SU-DHL-6 (cell line): Measurements from ENCODE around the gene SUMF1.

Experiments used
- H2AFZ ChIP-seq: fragments of 200-600 bp; sonication (generic); 2 replicates; pipeline ENCODE4 v1.6.1; 2014; ENCODE audit warnings: low read depth, mild to moderate bottlenecking, moderate library complexity, mixed read lengths, antibody characterized with exemption, low read length; ENCODE audit not compliant: severe bottlenecking
- H3F3A ChIP-seq: fragments of 200-600 bp; shearing (Covaris generic); 2 replicates; pipeline ENCODE4 v1.6.0; 2016; ENCODE audit warnings: antibody characterized with exemption, mild to moderate bottlenecking; ENCODE audit not compliant: insufficient read depth
- H3K27ac ChIP-seq: fragments of 200-600 bp; sonication (generic); 2 replicates; pipeline ENCODE4 v1.5.1; 2016; ENCODE audit warnings: low read depth, mild to moderate bottlenecking, low read length, moderate library complexity, mixed read lengths
- H3K27me3 ChIP-seq: fragments of 200-600 bp; sonication (generic), shearing (Covaris generic); 2 replicates; pipeline ENCODE4 v1.6.0; 2014; ENCODE audit warnings: mild to moderate bottlenecking, low read length
- H3K36me3 ChIP-seq: fragments of 200-600 bp; sonication (generic); 2 replicates; pipeline ENCODE4 v1.6.1; 2014; ENCODE audit warnings: mild to moderate bottlenecking, low read length, mixed read lengths
- H3K4me2 ChIP-seq: fragments of 300-600, 200-600 bp; shearing (Covaris generic), sonication (generic); 2 replicates; pipeline ENCODE4 v1.6.0; 2014; ENCODE audit warnings: low read length, low read depth, mild to moderate bottlenecking; ENCODE audit not compliant: poor library complexity, severe bottlenecking
- H3K4me3 ChIP-seq: fragments of 200-600 bp; sonication (generic); 2 replicates; pipeline ENCODE4 v1.5.1; 2014; ENCODE audit warnings: antibody characterized with exemption, low read length, mild to moderate bottlenecking, mixed read lengths; ENCODE audit not compliant: insufficient read depth, poor library complexity, severe bottlenecking
- H3K79me2 ChIP-seq: fragments of 200-600 bp; sonication (generic); 2 replicates; pipeline ENCODE4 v1.6.1; 2014; ENCODE audit warnings: mild to moderate bottlenecking, low read length, moderate library complexity; ENCODE audit not compliant: insufficient read depth
- H3K9ac ChIP-seq: fragments of 200-600 bp; sonication (generic); 2 replicates; pipeline ENCODE4 v1.7.0; 2014; ENCODE audit warnings: mild to moderate bottlenecking, low read length
- H3K9me2 ChIP-seq: fragments of 200-600 bp; sonication (generic); replicated peaks from 2 replicates; pipeline ENCODE4 v1.6.1; 2014; ENCODE audit warnings: low read length; ENCODE audit not compliant: insufficient read depth
- H3K9me3 ChIP-seq: fragments of 200-600 bp; sonication (generic); 2 replicates; pipeline ENCODE4 v1.6.1; 2014; ENCODE audit warnings: low read length, mixed read lengths; ENCODE audit not compliant: insufficient read depth
- H4K20me1 ChIP-seq: fragments of 200-600 bp; sonication (generic); 2 replicates; pipeline ENCODE4 v1.6.1; 2014; ENCODE audit warnings: low read depth, mild to moderate bottlenecking, antibody characterized with exemption, low read length, moderate library complexity, mixed read lengths
- EZH2phosphoT487 ChIP-seq: fragments of 200-600 bp; sonication (generic), shearing (Covaris generic); conservative IDR thresholded peaks from 2 replicates; pipeline ENCODE4 v1.6.1; 2018; ENCODE audit warnings: mild to moderate bottlenecking, antibody characterized with exemption, low read length, moderate library complexity, mixed read lengths
- TF ChIP-seq, protein P1 (sequence below): fragments of 200-600 bp; sonication (generic); IDR thresholded peaks from one replicate; pipeline ENCODE4 v1.5.1; 2017; ENCODE audit warnings: antibody characterized with exemption, mild to moderate bottlenecking, low read length, moderate library complexity; ENCODE audit not compliant: insufficient read depth, poor library complexity, severe bottlenecking

SUMF1 gene

DNA sequence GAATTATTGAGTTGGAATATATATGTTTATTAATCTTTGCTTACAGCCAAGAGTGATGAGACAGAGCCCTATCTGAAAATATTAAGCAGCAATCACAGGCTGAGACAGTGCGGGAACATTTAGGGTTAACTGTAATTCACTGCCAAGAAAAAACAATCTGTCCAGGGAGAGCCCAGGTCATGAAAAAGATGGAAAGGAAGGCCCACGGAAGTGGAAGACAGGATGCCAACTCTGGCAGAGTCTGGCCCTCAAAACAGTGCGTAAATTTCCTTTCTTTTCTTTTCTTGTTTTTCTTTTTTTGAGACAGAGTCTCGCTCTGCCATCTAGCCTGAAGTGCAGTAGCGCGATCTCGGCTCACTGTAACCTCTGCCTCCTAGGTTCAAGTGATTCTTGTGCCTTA, 67.6 kb downstream of the SUMF1 start:
- TF ChIP-seq, protein P1, sequence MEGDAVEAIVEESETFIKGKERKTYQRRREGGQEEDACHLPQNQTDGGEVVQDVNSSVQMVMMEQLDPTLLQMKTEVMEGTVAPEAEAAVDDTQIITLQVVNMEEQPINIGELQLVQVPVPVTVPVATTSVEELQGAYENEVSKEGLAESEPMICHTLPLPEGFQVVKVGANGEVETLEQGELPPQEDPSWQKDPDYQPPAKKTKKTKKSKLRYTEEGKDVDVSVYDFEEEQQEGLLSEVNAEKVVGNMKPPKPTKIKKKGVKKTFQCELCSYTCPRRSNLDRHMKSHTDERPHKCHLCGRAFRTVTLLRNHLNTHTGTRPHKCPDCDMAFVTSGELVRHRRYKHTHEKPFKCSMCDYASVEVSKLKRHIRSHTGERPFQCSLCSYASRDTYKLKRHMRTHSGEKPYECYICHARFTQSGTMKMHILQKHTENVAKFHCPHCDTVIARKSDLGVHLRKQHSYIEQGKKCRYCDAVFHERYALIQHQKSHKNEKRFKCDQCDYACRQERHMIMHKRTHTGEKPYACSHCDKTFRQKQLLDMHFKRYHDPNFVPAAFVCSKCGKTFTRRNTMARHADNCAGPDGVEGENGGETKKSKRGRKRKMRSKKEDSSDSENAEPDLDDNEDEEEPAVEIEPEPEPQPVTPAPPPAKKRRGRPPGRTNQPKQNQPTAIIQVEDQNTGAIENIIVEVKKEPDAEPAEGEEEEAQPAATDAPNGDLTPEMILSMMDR, result no peak
- no peak for TF ChIP-seq EZH2phosphoT487

DNA sequence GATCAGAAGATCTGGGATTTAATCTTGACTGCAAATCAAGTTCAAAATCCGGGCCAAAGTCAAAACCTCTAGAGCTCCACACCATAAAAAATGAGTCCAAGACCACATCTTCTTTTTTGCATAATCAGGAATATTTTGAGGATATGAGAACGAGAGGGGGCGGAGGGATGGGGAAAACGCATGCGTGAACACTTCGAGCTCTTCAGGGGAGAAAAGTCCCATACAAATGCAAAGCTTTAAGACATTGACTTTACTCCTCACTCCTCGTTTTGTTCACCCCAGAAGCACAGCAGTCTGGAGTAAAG, 68.2 kb downstream of the SUMF1 start:
- Histone ChIP-seq H3K9ac (no peak overlapping the region), H3F3A (no peaks in the 10 kb centered on the region), H3K36me3 (no peaks in the 10 kb centered on the region), H3K9me3 (no peaks in the 10 kb centered on the region), H3K27ac (no peak overlapping the region), H3K4me3 (no peak overlapping the region), H4K20me1 (no peaks in the 10 kb centered on the region), H3K27me3 (no peaks in the 10 kb centered on the region), H2AFZ (no peak overlapping the region), H3K79me2 (no peaks in the 10 kb centered on the region), H3K9me2 (no peaks in the 10 kb centered on the region), H3K4me2 (no peak overlapping the region)
- TF ChIP-seq, protein P1, result no peak
- no peak for TF ChIP-seq EZH2phosphoT487

More for the DNA sequence above, 67.6 kb downstream of the SUMF1 start:
- H3K9me3 ChIP-seq, result no peaks in the 10 kb centered on the region
- no peak overlapping the region for H3K27ac ChIP-seq
- no peaks in the 10 kb centered on the region for H3K9me2 ChIP-seq
- H3K79me2 ChIP-seq, result no peaks in the 10 kb centered on the region
- H3K9ac ChIP-seq, result no peak overlapping the region
- H4K20me1 ChIP-seq, result no peaks in the 10 kb centered on the region
- no peak overlapping the region for H3K4me2 ChIP-seq
- H3F3A ChIP-seq, result no peaks in the 10 kb centered on the region
- H2AFZ ChIP-seq, result no peak overlapping the region
- no peaks in the 10 kb centered on the region for H3K27me3 ChIP-seq
- H3K4me3 ChIP-seq, result no peak overlapping the region
- H3K36me3 ChIP-seq, result no peaks in the 10 kb centered on the region

DNA sequence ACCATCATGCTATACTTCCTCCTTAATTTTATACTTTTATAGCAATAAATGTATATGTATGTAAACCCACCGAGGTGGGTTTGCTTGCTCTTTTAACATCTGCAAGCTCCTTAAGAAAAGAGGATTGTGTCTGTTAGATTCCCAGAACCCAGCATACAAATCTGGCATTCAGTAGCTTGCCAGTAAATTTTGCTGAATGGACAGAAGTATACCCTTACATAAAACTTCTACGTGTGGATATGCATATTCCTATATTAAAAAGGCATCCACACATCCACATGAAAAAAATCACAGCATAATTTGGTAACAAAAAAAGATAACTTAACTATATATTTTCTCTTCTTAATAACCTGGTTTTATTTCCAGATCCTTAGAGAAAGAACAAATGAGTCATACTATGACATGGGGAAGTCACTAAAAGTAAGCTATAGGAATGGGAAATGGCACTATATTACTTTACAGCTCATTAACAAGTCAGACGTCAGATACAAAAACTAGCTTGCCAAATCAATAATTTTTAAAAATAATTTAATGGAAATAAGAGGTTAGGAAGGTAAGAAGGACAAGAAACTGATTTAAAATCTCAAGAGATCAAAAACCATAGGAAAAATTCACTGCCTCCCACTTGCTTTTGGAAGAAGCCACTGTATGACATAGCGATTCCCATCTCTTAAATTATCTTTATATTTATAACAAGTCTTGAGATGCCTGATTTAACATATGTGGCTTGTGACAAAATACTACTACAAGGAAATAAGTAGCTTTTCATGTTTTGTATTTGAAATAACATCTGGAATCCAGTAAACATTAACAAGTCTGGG, 68.7 kb downstream of the SUMF1 start:
- Histone ChIP-seq H3K9me3 (no peaks in the 10 kb centered on the region), H3K9ac (no peak overlapping the region), H3K27ac (no peak overlapping the region), H3K27me3 (no peaks in the 10 kb centered on the region), H4K20me1 (no peaks in the 10 kb centered on the region), H3K36me3 (no peaks in the 10 kb centered on the region), H3F3A (no peaks in the 10 kb centered on the region), H3K4me2 (no peak overlapping the region), H3K4me3 (no peak overlapping the region), H3K79me2 (no peaks in the 10 kb centered on the region), H2AFZ (no peak overlapping the region), H3K9me2 (no peaks in the 10 kb centered on the region)
- no peak for TF ChIP-seq EZH2phosphoT487
- TF ChIP-seq, protein P1, result no peak
